Uterine smooth muscle cell (primary cell): ENCODE results near the gene CASP8. TPM values are rescaled to one million over a fixed set of nuclear protein-coding genes. Genes with fewer than 3 reads are reported as not detected.

ENCODE experiments used
- total RNA-seq: library from RNA; depleted of rRNA; stranded (reverse); fragments of >200 nt; gene quantifications from 2 replicates; pipeline ENCODE4 v1.2.3, GENCODE V29; 2014

Gene CASP8
- total RNA-seq: 30.1 and 30.4 TPM in 2 replicates

DNA sequence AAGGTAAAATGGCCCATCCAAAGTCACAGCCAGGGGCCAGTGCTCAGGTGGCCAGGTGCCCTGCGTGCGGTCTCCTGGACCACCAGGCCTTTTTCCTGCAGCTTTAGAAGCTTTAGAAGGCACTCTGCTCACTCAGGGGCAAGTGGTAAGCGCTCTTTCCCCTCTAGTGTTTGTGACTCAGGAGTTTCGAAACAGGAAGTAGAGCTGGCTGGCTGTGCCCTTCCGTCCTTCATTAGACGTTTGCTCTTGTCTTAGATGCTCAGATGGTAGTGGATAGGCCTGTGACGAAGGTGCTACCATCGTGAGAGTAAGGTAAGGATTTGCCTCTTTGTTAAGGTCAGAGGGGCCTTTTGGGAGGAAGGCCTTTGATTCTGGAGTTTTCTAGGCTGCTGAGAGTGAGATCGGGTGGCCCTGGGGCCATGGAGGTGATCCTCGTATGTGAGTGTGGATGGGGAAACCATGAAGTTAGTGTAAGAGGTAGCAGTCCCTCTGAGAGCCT lies at the start of gene CASP8:
TSS of gene CASP8 (plus strand) at position 235 of the 499 bp plus-strand sequence. CDS start 5,951 bp downstream, outside the sequence.

Other genes starting within 250 kb of the CASP8 start
- gene HYCC2, start 188.9 kb upstream of the CASP8 start, total RNA-seq: 9.4 and 11.7 TPM in 2 replicates
- 80.9 and 81.7 TPM in 2 replicates for gene NDUFB3, start 188.5 kb upstream of the CASP8 start, total RNA-seq
- gene CFLAR, start 144.4 kb upstream of the CASP8 start, total RNA-seq: 74.3 and 100 TPM in 2 replicates
- gene CASP10, start 77.4 kb upstream of the CASP8 start, total RNA-seq: 4.5 and 6.1 TPM in 2 replicates
- gene FLACC1, start 96.8 kb downstream of the CASP8 start, total RNA-seq: 1.4 and 2.0 TPM in 2 replicates
- gene TRAK2, start 190.9 kb downstream of the CASP8 start, total RNA-seq: 63.4 and 68.9 TPM in 2 replicates
- 56.7 and 57.8 TPM in 2 replicates for gene STRADB, start 191.2 kb downstream of the CASP8 start, total RNA-seq